Measurements from ENCODE around the gene MEGF9.

MEGF9 gene

GRCh38 chr9:120734607-120735410, 20.5 kb upstream of the MEGF9 start:
- DNase-seq: peak; percentile 47
- in situ Hi-C loops (cut with MboI; ENCODE audit: low pct_unique_long_range_greater_than_20kb, low sequenced_read_pairs): no loop called here

DNA sequence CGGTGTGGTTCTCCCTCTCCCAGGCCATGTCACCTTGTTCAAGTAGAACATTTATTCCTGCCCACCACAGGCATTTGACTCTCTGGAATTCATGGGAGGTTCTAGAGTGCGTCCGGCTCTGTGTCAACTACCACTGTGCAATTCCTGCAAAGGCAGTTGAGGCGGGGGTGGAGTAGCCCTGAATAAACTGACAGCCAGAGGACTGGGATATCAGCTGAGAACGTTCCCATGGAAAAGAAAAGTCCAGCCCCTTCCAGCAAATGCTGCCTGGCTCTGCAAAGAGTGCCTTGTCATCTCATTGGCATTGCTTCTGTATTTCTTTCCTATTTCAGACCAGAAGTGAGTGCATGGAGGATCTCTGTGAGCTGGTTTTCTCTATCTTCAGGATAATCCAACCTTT, 18.9 kb upstream of the MEGF9 start:
- DNase-seq: no peak
- in situ Hi-C loops (cut with MboI; ENCODE audit: low pct_unique_long_range_greater_than_20kb, low sequenced_read_pairs): no loop called here

GRCh38 chr9:120730654-120731514, 16.6 kb upstream of the MEGF9 start:
- in situ Hi-C loops (cut with MboI; ENCODE audit: low pct_unique_long_range_greater_than_20kb, low sequenced_read_pairs): no loop called here
- DNase-seq: no peak

DNA sequence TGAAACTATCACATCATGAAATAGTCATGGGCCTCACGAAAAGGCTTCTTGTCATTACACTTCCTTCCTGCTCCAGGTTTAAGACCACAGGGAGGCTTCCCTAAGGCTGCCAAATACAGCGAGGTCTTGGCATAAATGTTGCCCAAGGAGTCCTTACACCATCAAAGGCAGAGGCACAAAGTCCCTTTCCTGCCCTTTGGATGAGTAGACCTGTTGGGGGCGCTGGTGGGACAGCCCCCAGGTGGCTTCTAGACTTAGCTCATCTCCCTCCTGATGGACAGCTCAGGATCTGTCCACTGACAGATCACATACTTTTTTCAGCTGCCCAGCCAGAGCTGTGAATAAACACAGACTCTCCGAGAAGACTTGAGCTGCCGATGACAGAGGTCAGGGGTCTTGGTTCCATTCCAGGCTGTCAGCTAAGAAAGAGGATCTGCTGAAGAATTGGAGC, 15.5 kb upstream of the MEGF9 start:
- in situ Hi-C loops (cut with MboI; ENCODE audit: low pct_unique_long_range_greater_than_20kb, low sequenced_read_pairs): no loop called here
- DNase-seq: peak; percentile 52

DNA sequence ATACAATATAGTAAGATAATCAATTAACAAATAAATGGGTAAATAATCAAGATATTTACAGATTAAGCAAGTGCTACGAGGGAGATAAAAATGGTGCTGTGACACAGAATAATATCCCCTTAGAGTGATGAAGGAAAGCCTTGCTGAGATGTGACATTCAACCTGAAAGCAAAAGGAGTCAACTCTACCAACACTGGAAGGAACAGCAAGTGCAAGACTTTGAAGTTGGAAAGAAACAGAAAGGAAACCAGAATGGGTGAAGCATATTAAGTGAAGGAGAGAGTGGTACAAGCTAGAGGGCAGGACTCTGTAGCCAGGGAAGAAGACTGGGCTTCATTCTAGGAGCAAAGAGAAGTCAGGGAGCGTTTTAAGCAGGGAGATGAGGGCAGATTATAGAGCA, 12.2 kb upstream of the MEGF9 start:
- DNase-seq: no peak
- in situ Hi-C loops (cut with MboI; ENCODE audit: low pct_unique_long_range_greater_than_20kb, low sequenced_read_pairs): no loop called here

DNA sequence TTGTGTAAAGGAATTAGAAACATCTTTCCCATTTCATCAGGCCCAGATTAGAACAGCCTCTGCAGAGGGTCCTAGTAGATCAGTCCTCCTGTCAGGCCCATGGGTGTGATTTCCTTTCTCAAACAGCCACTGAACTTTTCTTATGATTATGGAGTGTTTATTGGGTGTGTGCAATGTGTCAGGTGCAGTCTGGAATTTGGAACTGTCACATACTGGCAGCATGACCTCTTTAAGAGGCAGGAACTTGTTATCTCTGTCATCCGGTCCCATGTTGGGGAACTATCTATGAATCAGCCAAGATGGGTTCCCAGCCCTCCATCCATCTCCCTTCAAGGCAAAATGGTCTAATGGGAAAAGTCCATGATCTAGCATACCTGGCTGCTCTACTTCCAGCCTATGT, 11.6 kb upstream of the MEGF9 start:
- in situ Hi-C loops (cut with MboI; ENCODE audit: low pct_unique_long_range_greater_than_20kb, low sequenced_read_pairs): no loop called here

DNA sequence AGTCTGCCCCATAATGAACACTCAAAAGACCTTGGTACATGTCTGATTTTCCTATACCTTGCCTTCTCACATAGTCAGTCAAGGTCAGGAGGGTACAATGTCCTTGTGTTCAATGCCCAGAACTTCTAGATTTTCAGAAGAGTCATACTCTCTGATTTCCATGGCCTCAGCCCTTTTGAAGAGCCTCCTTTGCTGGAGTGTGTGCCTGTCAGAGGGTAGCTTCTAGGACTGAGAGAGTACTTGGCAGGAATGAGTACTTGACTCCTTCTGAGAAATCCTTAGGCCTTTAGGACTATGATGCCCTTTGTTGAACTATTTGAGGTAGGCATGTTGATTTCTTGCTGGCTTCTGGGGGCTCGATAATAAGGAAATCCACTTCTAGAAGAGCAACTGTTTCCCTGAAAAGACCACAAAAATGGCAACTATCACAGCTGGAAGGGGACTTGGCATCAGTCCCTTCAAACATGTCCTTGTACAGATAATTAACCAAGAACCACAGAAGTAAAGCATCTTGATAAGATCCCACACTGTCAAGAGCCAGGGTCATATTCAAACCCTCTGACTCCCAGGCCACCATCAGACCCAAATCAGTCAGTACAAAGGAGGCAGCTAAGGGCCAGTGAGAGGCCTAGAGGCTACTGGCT, 10.6 kb upstream of the MEGF9 start:
- no peak for DNase-seq
- in situ Hi-C loops (cut with MboI; ENCODE audit: low pct_unique_long_range_greater_than_20kb, low sequenced_read_pairs): no loop called here

More for the DNA sequence above, 11.6 kb upstream of the MEGF9 start:
- DNase-seq: no peak

GRCh38 chr9:120723565-120723964, 9.3 kb upstream of the MEGF9 start:
- in situ Hi-C loops (cut with MboI; ENCODE audit: low pct_unique_long_range_greater_than_20kb, low sequenced_read_pairs): no loop called here
- no peak for DNase-seq

DNA sequence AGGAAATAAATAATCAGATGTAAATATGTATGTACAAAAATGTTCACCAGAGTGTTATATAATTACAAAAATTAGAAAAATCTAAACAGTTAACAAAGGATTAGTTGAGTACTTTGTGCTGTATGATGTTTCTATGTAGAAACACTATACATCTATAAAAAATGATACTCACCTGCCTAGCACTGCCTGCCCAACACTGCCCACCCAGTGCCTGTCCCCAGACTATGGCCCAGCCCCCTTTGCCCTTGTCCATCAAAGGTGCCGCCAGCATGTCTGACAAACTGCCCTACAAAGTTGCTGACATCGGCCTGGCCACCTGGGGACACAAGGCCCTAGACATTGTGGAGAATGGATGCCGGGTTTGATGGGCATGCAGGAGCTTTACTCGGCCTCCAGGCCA, 6.1 kb upstream of the MEGF9 start:
- DNase-seq: no peak
- in situ Hi-C loops (cut with MboI; ENCODE audit: low pct_unique_long_range_greater_than_20kb, low sequenced_read_pairs): no loop called here

- in situ Hi-C loops (cut with MboI; ENCODE audit: low pct_unique_long_range_greater_than_20kb, low sequenced_read_pairs): no loop called here
- no peak for DNase-seq
Observed at GRCh38 chr9:120718316-120718715, 4.0 kb upstream of the MEGF9 start.

GRCh38 chr9:120717176-120717575, 2.9 kb upstream of the MEGF9 start:
- DNase-seq: no peak
- in situ Hi-C loops (cut with MboI; ENCODE audit: low pct_unique_long_range_greater_than_20kb, low sequenced_read_pairs): no loop called here

DNA sequence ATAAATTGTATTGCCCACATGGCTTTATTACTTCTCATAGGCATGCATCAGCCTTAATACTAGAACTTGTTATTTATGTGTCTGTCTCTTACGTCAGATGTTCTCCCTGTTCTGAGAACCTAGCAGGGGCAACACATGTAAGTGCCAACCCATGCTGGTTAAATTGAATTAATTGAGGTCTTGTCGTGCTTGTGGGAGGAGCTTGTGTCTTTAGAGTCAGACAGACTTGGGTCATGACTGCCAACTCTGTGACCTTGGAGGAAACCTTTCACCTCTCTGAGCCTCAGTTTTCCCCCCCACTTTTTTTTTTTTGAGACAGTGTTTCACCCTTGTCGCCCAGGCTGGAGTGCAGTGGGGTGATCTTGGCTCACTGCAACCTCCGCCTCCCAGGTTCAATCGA, 2.2 kb upstream of the MEGF9 start:
- DNase-seq: no peak
- in situ Hi-C loops (cut with MboI; ENCODE audit: low pct_unique_long_range_greater_than_20kb, low sequenced_read_pairs): no loop called here

- no peak for DNase-seq
- in situ Hi-C loops (cut with MboI; ENCODE audit: low pct_unique_long_range_greater_than_20kb, low sequenced_read_pairs): no loop called here
Observed at GRCh38 chr9:120715389-120715924, 1.2 kb upstream of the MEGF9 start.

- DNase-seq: peak; percentile 3
- in situ Hi-C loops (cut with MboI; ENCODE audit: low pct_unique_long_range_greater_than_20kb, low sequenced_read_pairs): no loop called here
Observed at GRCh38 chr9:120714846-120715388, 647 bp upstream of the MEGF9 start.

DNA sequence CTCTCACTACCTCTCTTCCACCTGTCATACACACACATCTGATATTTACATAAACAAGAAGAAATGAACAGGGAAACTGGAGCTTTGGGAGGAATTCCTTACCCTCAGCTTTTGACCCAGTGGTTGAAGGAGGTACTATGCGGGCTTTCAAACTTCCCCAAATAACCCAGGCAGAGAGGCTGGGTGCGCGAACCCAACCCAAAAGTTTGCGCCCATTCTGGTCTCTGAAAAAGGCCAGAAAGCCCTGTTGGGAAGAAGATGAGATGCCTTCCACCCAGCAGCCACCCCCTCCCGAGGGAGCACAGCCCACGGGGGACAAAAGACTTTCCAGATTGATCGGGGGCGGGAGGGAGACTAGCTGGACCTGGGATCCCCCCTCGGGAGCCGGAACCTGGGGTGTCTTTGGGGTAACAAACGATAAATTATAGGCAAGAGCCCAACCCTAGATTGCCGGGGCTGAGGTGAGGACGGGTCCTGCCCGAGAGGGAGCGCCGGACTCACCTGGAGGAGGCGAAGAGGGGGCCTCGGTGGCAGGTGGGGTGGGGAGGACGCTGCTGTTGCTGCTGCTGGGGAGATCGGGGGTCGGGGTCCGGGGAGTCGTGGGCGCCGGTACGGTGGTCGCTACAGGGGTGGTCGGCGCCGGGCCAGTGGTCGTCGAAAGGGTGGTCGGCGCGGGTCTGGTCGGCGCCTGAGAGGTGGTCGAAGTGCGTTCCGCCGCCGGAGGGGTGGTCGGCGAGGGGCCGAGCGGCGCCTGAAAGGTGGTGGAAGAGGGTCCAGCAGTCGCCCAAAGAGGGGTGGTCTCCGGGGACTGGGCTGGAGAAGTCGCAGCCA, 798 bp downstream of the MEGF9 start:
- DNase-seq: peak; percentile 45
- in situ Hi-C loops (cut with MboI; ENCODE audit: low pct_unique_long_range_greater_than_20kb, low sequenced_read_pairs): no loop called here

- in situ Hi-C loops (cut with MboI; ENCODE audit: low pct_unique_long_range_greater_than_20kb, low sequenced_read_pairs): no loop called here
- peak; percentile 5 for DNase-seq
Observed at GRCh38 chr9:120712539-120713031, 1.7 kb downstream of the MEGF9 start.

DNA sequence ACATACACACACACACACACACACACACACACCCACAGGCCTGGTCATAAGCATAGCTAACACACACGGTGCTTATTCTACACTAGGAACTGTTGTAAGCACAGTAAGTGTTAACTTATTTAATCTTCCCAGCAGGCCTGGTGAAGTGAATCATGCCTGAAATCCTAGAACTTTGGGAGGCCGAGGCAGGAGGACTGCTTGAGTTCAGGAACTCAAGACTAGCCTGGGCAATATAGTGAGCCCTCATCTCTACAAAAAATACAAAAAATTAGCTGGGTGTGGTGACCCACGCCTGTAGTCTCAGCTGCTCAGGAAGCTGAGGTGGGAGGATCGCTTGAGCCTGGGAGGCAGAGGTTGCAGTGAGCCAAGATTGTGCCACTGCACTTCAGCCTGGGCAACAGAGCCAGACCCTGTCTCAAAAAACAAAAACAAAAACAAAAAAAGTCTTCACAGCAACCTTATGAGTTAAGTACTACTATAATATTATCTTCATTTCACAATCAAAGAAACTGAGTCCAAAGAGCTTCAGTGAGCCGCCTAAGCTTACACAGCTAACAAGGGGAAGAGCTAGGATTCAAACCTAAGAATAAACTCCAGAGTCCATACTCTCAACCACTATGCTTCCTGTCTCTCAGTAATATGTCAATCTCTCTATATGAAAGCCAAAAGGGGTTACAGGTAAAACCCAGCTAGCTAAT, 2.3 kb downstream of the MEGF9 start:
- in situ Hi-C loops (cut with MboI; ENCODE audit: low pct_unique_long_range_greater_than_20kb, low sequenced_read_pairs): no loop called here

DNA sequence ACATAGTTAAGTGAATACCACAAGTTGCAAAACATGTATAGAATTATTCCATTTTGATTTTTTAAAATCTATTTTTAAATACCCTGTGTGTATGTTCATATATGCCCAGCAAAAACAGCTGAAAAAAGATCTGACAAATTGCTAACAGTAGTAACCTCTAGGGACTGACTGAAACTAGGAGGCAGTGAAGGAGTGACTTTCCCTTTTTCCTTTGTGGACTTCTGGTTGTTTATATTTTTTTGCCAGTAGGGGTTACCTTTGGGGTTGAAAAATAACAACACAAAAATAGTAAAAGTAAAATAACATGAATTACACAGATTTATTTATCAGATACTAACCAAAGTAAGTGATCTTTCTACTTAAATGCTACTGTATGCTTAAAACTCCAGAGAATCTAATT, 2.9 kb downstream of the MEGF9 start:
- in situ Hi-C loops (cut with MboI; ENCODE audit: low pct_unique_long_range_greater_than_20kb, low sequenced_read_pairs): no loop called here
- DNase-seq: peak; percentile 12

More for the DNA sequence above, 2.3 kb downstream of the MEGF9 start:
- peak; percentile 21 for DNase-seq

All from KBM-7 (cell line).